ENCODE results near the gene CARMIL1. TPM values are rescaled to one million over a fixed set of nuclear protein-coding genes. Genes with fewer than 3 reads are reported as not detected.

The CARMIL1 gene
- total RNA-seq, 1 experiment from 2014 or later: 25.9 TPM

DNA sequence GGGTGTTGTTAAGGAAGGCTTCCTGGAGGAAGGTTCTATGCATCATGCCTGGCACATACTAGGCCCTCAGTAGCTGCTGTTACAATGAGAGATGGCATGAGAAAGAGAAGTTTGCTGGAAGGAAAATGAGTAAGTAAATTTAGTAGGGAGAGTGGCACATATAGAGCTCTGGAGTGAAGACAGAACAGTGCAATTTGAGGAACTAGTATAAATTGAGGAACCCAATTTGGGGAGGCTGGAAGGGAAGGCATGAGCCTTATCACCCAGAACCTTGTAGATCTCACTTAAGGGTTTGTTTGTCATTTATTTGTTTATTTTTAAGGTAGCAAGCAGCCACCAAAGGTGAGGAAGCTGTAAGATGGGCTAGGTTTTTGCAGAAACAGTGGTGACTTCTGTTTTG, 285.8 kb downstream of the CARMIL1 start:
- Histone ChIP-seq H3K4me3 (ENCODE audit: low read depth, low read length) (no peak overlapping the region), H3K27me3 (replicated peaks; ENCODE audit: control insufficient read depth, insufficient read depth, low read length) (no peaks in the 10 kb centered on the region), H3K9me3 (no peaks in the 10 kb centered on the region), H3K4me1 (no peaks in the 10 kb centered on the region), H3K36me3 (ENCODE audit: control insufficient read depth, insufficient read depth, low read length) (no peaks in the 10 kb centered on the region)
- TF ChIP-seq, protein P1, sequence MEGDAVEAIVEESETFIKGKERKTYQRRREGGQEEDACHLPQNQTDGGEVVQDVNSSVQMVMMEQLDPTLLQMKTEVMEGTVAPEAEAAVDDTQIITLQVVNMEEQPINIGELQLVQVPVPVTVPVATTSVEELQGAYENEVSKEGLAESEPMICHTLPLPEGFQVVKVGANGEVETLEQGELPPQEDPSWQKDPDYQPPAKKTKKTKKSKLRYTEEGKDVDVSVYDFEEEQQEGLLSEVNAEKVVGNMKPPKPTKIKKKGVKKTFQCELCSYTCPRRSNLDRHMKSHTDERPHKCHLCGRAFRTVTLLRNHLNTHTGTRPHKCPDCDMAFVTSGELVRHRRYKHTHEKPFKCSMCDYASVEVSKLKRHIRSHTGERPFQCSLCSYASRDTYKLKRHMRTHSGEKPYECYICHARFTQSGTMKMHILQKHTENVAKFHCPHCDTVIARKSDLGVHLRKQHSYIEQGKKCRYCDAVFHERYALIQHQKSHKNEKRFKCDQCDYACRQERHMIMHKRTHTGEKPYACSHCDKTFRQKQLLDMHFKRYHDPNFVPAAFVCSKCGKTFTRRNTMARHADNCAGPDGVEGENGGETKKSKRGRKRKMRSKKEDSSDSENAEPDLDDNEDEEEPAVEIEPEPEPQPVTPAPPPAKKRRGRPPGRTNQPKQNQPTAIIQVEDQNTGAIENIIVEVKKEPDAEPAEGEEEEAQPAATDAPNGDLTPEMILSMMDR (IDR thresholded peaks at IDR 0.05; ENCODE audit: insufficient read depth in 1 of 2, low read depth in 1 of 2, low read length in 1 of 2, severe bottlenecking in 1 of 2, unreplicated experiment in 1 of 2): no peak
- H3K4me1 Mint-ChIP-seq (ENCODE audit: low read depth, unreplicated experiment): no peaks in the 10 kb centered on the region
- H3K36me3 Mint-ChIP-seq (ENCODE audit: insufficient read depth, unreplicated experiment): peaks cover 6% of the 10 kb centered on the region
- BruUV-seq (replicated peaks): no TSS peak
- POLR2A ChIA-PET: no interaction called here
- H3K9me3 Mint-ChIP-seq (ENCODE audit: unreplicated experiment): no peaks in the 10 kb centered on the region
- intact Hi-C loops (cut with micrococcal nuclease; ENCODE audit: unreplicated experiment): no loop called here
- no peaks in the 10 kb centered on the region for H3K27me3 Mint-ChIP-seq (ENCODE audit: insufficient read depth, unreplicated experiment)
- CTCF ChIA-PET: no interaction called here
- no peak overlapping the region for H3K27ac Mint-ChIP-seq (ENCODE audit: unreplicated experiment)
- H3K4me3 Mint-ChIP-seq (ENCODE audit: unreplicated experiment): no peak overlapping the region
- DNase-seq: no peak

DNA sequence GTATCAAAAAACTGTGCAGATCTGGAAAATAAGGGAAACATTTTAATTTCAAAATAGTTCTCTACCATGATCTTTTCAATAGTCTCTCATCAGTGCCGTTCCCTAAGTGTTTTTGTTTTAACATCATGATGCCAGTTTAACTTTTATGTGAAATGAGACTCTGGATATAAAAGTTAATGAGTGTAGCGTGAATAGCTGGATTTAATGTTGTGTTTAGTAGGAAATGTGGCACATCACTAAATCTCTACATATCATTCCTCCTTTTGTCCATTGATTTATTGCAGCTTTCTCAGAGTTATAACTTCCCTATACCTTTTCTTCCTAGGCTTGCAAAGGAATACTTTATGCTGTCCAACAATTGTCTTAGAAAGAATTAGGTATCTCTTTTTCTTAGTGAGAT, 291.4 kb downstream of the CARMIL1 start:
- BruUV-seq (replicated peaks): no TSS peak
- Histone ChIP-seq H3K27me3 (replicated peaks; ENCODE audit: control insufficient read depth, insufficient read depth, low read length) (no peaks in the 10 kb centered on the region), H3K4me1 (no peaks in the 10 kb centered on the region), H3K4me3 (ENCODE audit: low read depth, low read length) (no peak overlapping the region), H3K36me3 (ENCODE audit: control insufficient read depth, insufficient read depth, low read length) (no peaks in the 10 kb centered on the region), H3K9me3 (no peaks in the 10 kb centered on the region)
- H3K27ac Mint-ChIP-seq (ENCODE audit: unreplicated experiment): no peak overlapping the region
- TF ChIP-seq, protein P1 (IDR thresholded peaks at IDR 0.05; ENCODE audit: insufficient read depth in 1 of 2, low read depth in 1 of 2, low read length in 1 of 2, severe bottlenecking in 1 of 2, unreplicated experiment in 1 of 2): no peak
- CTCF ChIA-PET: no interaction called here
- POLR2A ChIA-PET: no interaction called here
- H3K9me3 Mint-ChIP-seq (ENCODE audit: unreplicated experiment): no peaks in the 10 kb centered on the region
- no peak overlapping the region for H3K4me3 Mint-ChIP-seq (ENCODE audit: unreplicated experiment)
- H3K27me3 Mint-ChIP-seq (ENCODE audit: insufficient read depth, unreplicated experiment): no peaks in the 10 kb centered on the region
- H3K36me3 Mint-ChIP-seq (ENCODE audit: insufficient read depth, unreplicated experiment): no peaks in the 10 kb centered on the region
- no peaks in the 10 kb centered on the region for H3K4me1 Mint-ChIP-seq (ENCODE audit: low read depth, unreplicated experiment)
- no peak for DNase-seq
- intact Hi-C loops (cut with micrococcal nuclease; ENCODE audit: unreplicated experiment): no loop called here

DNA sequence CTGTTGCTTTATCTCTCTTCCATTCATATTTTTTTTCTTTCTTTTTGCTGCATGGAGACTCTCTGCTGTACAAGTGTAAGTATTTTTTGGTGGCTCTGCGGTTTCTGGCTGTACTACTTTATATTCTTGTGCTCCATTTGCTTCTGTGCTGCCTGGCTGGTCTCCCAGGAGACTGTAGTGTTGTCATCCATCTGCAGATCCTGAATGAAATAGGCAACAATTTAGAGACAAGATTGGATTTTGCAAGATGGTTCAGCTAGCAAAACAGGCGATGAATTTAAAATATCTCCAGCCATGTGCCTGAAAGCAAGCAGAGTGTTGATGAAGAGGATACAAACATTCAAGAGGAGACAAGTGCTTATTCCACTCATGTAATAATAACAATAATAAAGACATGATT, 297.7 kb downstream of the CARMIL1 start:
- Histone ChIP-seq H3K4me3 (ENCODE audit: low read depth, low read length) (no peak overlapping the region), H3K27me3 (replicated peaks; ENCODE audit: control insufficient read depth, insufficient read depth, low read length) (no peaks in the 10 kb centered on the region), H3K4me1 (no peaks in the 10 kb centered on the region), H3K9me3 (no peaks in the 10 kb centered on the region), H3K36me3 (ENCODE audit: control insufficient read depth, insufficient read depth, low read length) (no peaks in the 10 kb centered on the region)
- POLR2A ChIA-PET: no interaction called here
- intact Hi-C loops (cut with micrococcal nuclease; ENCODE audit: unreplicated experiment): no loop called here
- peaks cover 2% of the 10 kb centered on the region for H3K4me1 Mint-ChIP-seq (ENCODE audit: low read depth, unreplicated experiment)
- no peak for DNase-seq
- no TSS peak for BruUV-seq (replicated peaks)
- TF ChIP-seq, protein P1 (IDR thresholded peaks at IDR 0.05; ENCODE audit: insufficient read depth in 1 of 2, low read depth in 1 of 2, low read length in 1 of 2, severe bottlenecking in 1 of 2, unreplicated experiment in 1 of 2): no peak
- H3K9me3 Mint-ChIP-seq (ENCODE audit: unreplicated experiment): no peaks in the 10 kb centered on the region
- H3K27ac Mint-ChIP-seq (ENCODE audit: unreplicated experiment): no peak overlapping the region
- CTCF ChIA-PET: no interaction called here
- no peak overlapping the region for H3K4me3 Mint-ChIP-seq (ENCODE audit: unreplicated experiment)
- H3K36me3 Mint-ChIP-seq (ENCODE audit: insufficient read depth, unreplicated experiment): no peaks in the 10 kb centered on the region
- no peaks in the 10 kb centered on the region for H3K27me3 Mint-ChIP-seq (ENCODE audit: insufficient read depth, unreplicated experiment)

All from Caco-2 (cell line).